ENCODE data around the gene ARHGAP44. TPM values are rescaled to one million over a fixed set of nuclear protein-coding genes. Genes with fewer than 3 reads are reported as not detected.

ARHGAP44 gene
- total RNA-seq, 1 experiment from 2014 or later, result 9.9 TPM

DNA sequence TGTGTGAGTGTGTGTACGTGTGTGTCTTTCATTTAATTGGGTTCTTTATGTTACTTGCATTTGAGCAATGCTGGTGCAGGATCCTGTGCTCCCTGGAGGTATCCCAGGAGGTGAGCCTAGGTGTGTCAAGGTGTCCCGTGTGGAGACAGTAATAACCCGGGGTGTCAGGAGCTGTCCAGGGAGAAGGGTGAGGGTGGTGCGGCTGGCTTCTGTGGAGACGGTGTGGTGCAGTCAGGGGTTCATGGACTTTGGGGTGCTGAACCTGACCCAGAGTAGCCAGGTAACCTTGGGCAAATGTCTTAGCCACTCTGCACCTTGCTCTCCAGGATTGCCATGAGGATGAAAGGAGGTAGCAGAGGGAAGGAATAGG lies 235.9 kb downstream of the ARHGAP44 start:
- no peak overlapping the region for H2BK120ac ChIP-seq (ENCODE audit: low read depth, low read length, poor library complexity, severe bottlenecking)
- H3K4me1 ChIP-seq (ENCODE audit: insufficient read depth, low read length), result no peaks in the 10 kb centered on the region; the same call in 1 of the 2 replicates
- H3K4me2 ChIP-seq (ENCODE audit: insufficient read depth, insufficient read length, low read length), result no peak overlapping the region
- H3K27me3 Mint-ChIP-seq (ENCODE audit: low read depth), result peaks cover 4% of the 10 kb centered on the region
- no peak overlapping the region for H3K4me3 Mint-ChIP-seq
- no peaks in the 10 kb centered on the region for H4K20me1 ChIP-seq (ENCODE audit: control insufficient read depth, insufficient read depth, insufficient read length)
- no peak overlapping the region for H3T11ph ChIP-seq (ENCODE audit: low read length)
- no peaks in the 10 kb centered on the region for H3K27me3 ChIP-seq (ENCODE audit: insufficient read depth, low read length)
- H2AK5ac ChIP-seq (ENCODE audit: insufficient read length, low read length), result no peak overlapping the region
- WGBS (ENCODE audit: extremely low coverage, insufficient read length, low lambda C conversion rate), result no CpG with 5 or more reads among the region's 5 CpGs
- peaks cover 0 to 3% of the 10 kb centered on the region in 2 experiments; a peak in 3 of 5 replicates for H3K9me3 Mint-ChIP-seq
- no peak overlapping the region for H2BK5ac ChIP-seq (ENCODE audit: insufficient read length, low read length)
- no peaks in the 10 kb centered on the region for H3K9me3 ChIP-seq (ENCODE audit: control insufficient read depth, low read depth, low read length)
- no peaks in the 10 kb centered on the region for H3K79me2 ChIP-seq (ENCODE audit: insufficient read depth, low read length)
- TF ChIP-seq, protein P1, sequence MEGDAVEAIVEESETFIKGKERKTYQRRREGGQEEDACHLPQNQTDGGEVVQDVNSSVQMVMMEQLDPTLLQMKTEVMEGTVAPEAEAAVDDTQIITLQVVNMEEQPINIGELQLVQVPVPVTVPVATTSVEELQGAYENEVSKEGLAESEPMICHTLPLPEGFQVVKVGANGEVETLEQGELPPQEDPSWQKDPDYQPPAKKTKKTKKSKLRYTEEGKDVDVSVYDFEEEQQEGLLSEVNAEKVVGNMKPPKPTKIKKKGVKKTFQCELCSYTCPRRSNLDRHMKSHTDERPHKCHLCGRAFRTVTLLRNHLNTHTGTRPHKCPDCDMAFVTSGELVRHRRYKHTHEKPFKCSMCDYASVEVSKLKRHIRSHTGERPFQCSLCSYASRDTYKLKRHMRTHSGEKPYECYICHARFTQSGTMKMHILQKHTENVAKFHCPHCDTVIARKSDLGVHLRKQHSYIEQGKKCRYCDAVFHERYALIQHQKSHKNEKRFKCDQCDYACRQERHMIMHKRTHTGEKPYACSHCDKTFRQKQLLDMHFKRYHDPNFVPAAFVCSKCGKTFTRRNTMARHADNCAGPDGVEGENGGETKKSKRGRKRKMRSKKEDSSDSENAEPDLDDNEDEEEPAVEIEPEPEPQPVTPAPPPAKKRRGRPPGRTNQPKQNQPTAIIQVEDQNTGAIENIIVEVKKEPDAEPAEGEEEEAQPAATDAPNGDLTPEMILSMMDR (conservative IDR thresholded peaks at IDR 0.05), result no peak
- H2BK20ac ChIP-seq (ENCODE audit: low read depth, low read length, poor library complexity, severe bottlenecking), result no peak overlapping the region
- no peak overlapping the region for H4K91ac ChIP-seq (ENCODE audit: insufficient read length, low read depth, low read length)
- H3K4me1 Mint-ChIP-seq, result peaks cover 24 to 28% of the 10 kb centered on the region in 2 experiments
- no peak overlapping the region for H3K9ac ChIP-seq (ENCODE audit: extremely low read depth, insufficient read length, low read length)
- H3K4ac ChIP-seq (ENCODE audit: low read depth, low read length), result no peak overlapping the region
- H4K8ac ChIP-seq (replicated peaks; ENCODE audit: insufficient read length, low read depth, low read length), result no peak overlapping the region
- H3K23ac ChIP-seq (ENCODE audit: insufficient read length, low read depth, low read length), result no peak overlapping the region
- H3K27ac Mint-ChIP-seq, result no peak overlapping the region
- H2BK12ac ChIP-seq (ENCODE audit: insufficient read length, low read depth, low read length), result no peak overlapping the region
- no peak overlapping the region for H2BK15ac ChIP-seq (ENCODE audit: low read depth, low read length)
- no peak overlapping the region for H3K56ac ChIP-seq (ENCODE audit: insufficient read length, low read depth, low read length)
- H3K23me2 ChIP-seq (ENCODE audit: insufficient read length, low read depth, low read length, poor library complexity, severe bottlenecking), result no peaks in the 10 kb centered on the region
- no peak overlapping the region for H2AFZ ChIP-seq (ENCODE audit: low read length)
- no peak overlapping the region for H4K5ac ChIP-seq (ENCODE audit: insufficient read length, low read depth, low read length)
- no peaks in the 10 kb centered on the region for H3K79me1 ChIP-seq (ENCODE audit: insufficient read depth, low read depth, low read length, poor library complexity, severe bottlenecking)
- no peak for DNase-seq
- no peaks in the 10 kb centered on the region for H3K36me3 Mint-ChIP-seq (ENCODE audit: insufficient read depth in 1 of 3, low read depth in 3 of 3)
- H3K14ac ChIP-seq (ENCODE audit: insufficient read depth, low read length), result no peak overlapping the region
- no peak overlapping the region for H3K27ac ChIP-seq (ENCODE audit: insufficient read length, low read depth, low read length)
- H3K18ac ChIP-seq (ENCODE audit: insufficient read length, low read depth, low read length), result no peak overlapping the region
